Measurements from ENCODE around the gene CCL20. TPM values are rescaled to one million over a fixed set of nuclear protein-coding genes. Genes with fewer than 3 reads are reported as not detected.

The CCL20 gene
- total and polyA plus RNA-seq, 7 donors: 6.4 to 255 (median 15.6) TPM; not detected in 2

DNA sequence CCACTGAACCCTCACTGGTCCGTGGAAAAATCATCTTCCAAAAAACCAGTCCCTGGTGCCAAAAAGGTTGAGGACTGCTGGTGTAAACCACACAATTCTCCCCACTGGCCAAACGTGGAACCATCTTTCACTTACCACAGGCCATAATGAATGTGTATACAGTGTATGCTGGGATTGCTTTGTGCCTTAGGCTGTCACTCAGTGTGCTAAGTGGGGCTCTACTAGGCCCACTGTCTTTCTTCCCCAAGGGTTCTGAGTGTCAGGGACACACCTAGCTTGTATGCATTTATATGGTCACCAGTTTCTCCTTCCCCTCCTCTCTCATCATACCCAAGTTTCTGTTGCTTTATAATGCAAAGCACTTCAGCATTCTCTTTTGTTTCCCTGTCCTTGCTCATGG lies 40.7 kb upstream of the CCL20 start:
- Histone ChIP-seq H3K4me3 (no peak overlapping the region), H3K4me1 (no peaks in the 10 kb centered on the region), H3K27me3 (no peaks in the 10 kb centered on the region), H3K27ac (no peak overlapping the region), H3K36me3 (no peaks in the 10 kb centered on the region), H3K9me3 (no peaks in the 10 kb centered on the region)
- 57 to 62% methylated on average over 2 of the region's 2 CpGs for WGBS, 2 donors
- no peak for TF ChIP-seq POLR2AphosphoS5 (IDR thresholded peaks at IDR 0.05)
- no peak for TF ChIP-seq POLR2A (IDR thresholded peaks at IDR 0.05)
- no peak for TF ChIP-seq EP300 (IDR thresholded peaks at IDR 0.05)
- TF ChIP-seq, protein P1, sequence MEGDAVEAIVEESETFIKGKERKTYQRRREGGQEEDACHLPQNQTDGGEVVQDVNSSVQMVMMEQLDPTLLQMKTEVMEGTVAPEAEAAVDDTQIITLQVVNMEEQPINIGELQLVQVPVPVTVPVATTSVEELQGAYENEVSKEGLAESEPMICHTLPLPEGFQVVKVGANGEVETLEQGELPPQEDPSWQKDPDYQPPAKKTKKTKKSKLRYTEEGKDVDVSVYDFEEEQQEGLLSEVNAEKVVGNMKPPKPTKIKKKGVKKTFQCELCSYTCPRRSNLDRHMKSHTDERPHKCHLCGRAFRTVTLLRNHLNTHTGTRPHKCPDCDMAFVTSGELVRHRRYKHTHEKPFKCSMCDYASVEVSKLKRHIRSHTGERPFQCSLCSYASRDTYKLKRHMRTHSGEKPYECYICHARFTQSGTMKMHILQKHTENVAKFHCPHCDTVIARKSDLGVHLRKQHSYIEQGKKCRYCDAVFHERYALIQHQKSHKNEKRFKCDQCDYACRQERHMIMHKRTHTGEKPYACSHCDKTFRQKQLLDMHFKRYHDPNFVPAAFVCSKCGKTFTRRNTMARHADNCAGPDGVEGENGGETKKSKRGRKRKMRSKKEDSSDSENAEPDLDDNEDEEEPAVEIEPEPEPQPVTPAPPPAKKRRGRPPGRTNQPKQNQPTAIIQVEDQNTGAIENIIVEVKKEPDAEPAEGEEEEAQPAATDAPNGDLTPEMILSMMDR (IDR thresholded peaks at IDR 0.05): no peak
- intact Hi-C loops (cut with DNase I): no loop called here
- no peak for DNase-seq

DNA sequence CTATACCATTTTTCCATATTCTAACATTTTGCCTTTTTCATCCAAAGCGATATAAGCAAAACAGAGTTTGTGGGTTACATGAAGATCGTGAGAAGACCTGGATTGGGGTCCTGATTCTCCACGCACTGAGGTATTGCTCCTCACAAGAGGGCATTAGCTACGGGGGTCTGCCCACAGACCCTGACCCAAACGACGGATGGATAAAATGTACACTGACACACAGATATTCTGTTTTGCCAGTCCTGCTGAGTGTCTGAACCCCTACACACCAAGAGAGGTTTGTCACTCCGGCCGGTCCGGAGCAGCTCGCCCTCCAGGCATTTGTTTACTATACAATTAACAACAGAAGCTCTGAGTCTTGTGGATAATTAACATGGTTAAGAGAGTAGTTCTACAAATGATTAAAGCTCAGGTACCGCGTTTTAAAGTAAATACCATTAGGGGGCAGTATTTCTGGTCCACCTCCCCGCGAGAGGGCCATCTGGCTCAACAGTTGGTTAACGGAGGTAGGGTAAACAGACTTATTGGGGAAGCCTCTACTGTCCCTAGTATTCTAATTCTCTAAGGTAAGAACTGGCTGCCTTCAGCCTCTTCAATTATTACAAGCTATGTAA lies 39.5 kb upstream of the CCL20 start:
- H3K4me1 ChIP-seq: no peaks in the 10 kb centered on the region
- TF ChIP-seq, protein P1 (IDR thresholded peaks at IDR 0.05): no peak
- TF ChIP-seq EP300 (IDR thresholded peaks at IDR 0.05) (no peak), POLR2AphosphoS5 (IDR thresholded peaks at IDR 0.05) (no peak), POLR2A (IDR thresholded peaks at IDR 0.05) (no peak)
- H3K4me3 ChIP-seq: no peak overlapping the region
- DNase-seq: no peak
- no peak overlapping the region for H3K27ac ChIP-seq
- no peaks in the 10 kb centered on the region for H3K27me3 ChIP-seq
- intact Hi-C loops (cut with DNase I): no loop called here
- H3K9me3 ChIP-seq: no peaks in the 10 kb centered on the region
- 35 to 58% methylated on average over 15 of the region's 15 CpGs for WGBS, 2 donors
- no peaks in the 10 kb centered on the region for H3K36me3 ChIP-seq

DNA sequence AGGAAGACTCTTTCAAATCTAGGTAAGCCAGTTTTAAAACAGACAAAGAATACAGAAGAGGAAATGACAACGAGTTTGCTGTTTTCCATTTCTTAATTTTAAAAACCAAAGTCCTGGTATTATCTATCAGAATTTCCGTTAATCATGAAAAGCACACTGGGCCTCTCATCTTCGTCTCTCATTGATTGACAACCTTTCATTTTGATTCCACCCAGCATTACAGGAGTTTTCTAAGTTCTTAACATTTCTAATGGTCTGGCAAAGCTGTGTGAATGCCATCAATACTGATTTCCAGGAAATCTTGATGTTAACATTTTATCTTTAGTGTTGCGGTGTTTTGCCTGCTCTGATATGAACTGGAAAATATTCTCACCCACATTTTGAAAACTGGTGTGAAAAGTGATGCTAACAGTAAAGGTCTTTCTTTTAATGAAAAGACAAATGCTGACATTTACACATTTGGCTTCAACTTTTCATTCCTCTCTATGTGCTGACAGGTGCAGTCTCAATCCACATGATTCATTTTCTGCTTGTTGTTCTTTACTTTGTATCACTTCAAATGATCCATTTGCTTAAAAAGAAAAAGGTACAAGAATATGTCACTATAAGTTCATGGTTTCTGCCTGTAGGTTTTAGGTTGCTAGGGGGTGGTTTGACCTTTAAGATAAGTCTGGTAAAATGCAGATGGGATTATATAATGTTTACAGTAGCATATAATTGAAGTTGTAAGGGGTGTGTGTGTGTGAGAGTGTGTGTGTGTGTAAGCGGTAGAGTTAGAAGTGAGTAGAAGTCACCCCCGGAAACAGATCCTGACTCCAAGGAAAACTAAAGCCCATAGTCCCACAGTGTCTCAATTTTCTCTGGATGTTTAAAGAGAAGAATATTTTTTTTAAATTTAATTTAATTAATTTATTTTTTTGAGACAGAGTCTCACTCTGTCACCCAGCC lies 38.5 kb upstream of the CCL20 start:
- TF ChIP-seq POLR2A (IDR thresholded peaks at IDR 0.05): no peak
- TF ChIP-seq POLR2AphosphoS5 (IDR thresholded peaks at IDR 0.05): no peak
- TF ChIP-seq EP300 (IDR thresholded peaks at IDR 0.05): no peak
- TF ChIP-seq, protein P1 (IDR thresholded peaks at IDR 0.05): no peak
- 49 to 72% methylated on average over 6 of the region's 6 CpGs for WGBS, 2 donors
- H3K4me1 ChIP-seq: no peaks in the 10 kb centered on the region
- intact Hi-C loops (cut with DNase I): no loop called here
- H3K27me3 ChIP-seq: no peaks in the 10 kb centered on the region
- no peak overlapping the region for H3K4me3 ChIP-seq
- H3K9me3 ChIP-seq: no peaks in the 10 kb centered on the region
- no peak overlapping the region for H3K27ac ChIP-seq
- no peak for DNase-seq
- H3K36me3 ChIP-seq: no peaks in the 10 kb centered on the region

DNA sequence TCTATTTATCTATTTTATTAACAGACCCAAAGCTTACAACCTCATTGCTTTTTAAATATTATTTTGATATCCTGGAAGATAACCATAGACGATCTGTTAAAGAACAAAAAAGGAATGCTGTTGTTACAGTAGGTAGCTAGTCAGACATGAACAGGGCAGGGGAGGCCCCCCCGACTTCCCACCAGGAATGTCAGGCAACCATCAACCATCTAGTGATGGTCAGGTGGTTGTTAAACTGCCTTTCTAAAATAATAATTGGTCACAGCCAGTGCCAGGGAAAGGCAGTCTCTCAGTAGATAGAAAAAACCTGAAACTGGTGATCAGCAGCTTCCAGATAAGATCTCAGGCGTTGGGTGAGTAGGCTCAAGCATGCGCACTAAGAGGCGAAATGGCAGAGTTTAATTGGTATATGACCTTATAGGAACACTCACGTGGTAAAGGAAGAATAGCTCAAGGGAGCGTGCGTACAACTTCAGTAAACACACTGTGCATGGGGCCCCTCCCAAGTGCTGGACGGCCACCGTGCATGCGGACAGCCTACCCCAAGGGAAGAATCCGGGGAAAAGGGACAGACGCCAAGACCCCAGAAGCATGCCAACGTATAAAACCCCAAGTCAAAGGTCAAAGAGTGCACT lies 32.5 kb upstream of the CCL20 start:
- Histone ChIP-seq H3K9me3 (no peaks in the 10 kb centered on the region), H3K36me3 (no peaks in the 10 kb centered on the region), H3K27me3 (no peaks in the 10 kb centered on the region), H3K27ac (no peak overlapping the region), H3K4me1 (no peaks in the 10 kb centered on the region), H3K4me3 (no peak overlapping the region)
- intact Hi-C loops (cut with DNase I): no loop called here
- TF ChIP-seq POLR2AphosphoS5 (IDR thresholded peaks at IDR 0.05) (no peak), POLR2A (IDR thresholded peaks at IDR 0.05) (no peak), EP300 (IDR thresholded peaks at IDR 0.05) (no peak)
- TF ChIP-seq, protein P1 (IDR thresholded peaks at IDR 0.05): no peak
- no peak for DNase-seq
- WGBS, 2 donors: 16 to 58% methylated on average over 14 of the region's 14 CpGs
